ENCODE results near the gene HNRNPD. TPM values are rescaled to one million over a fixed set of nuclear protein-coding genes. Genes with fewer than 3 reads are reported as not detected.

Gene HNRNPD
- total and polyA plus RNA-seq, 2 donors (not counting 3 experiments of a cell fraction or from before 2014, with no cell fraction given), result 91.3 to 363 TPM

- Histone ChIP-seq H4K20me1 (replicated peaks; ENCODE audit: control insufficient read depth, extremely low read depth, insufficient read depth, low read length) (peaks cover 12% of the 10 kb centered on the region), H3K4me3 (replicated peaks in 1 of 3; ENCODE audit: insufficient read depth in 1 of 3, low read depth in 1 of 3, low read length in 3 of 3) (peak overlapping the region in 1 of 3 experiments; percentile 100), H3K9me3 (replicated peaks; ENCODE audit: control insufficient read depth, insufficient read depth, low read length) (no peaks in the 10 kb centered on the region), H3K36me3 (ENCODE audit: control insufficient read depth in 2 of 2, extremely low read depth in 1 of 2, insufficient read depth in 2 of 2, low read length in 2 of 2) (no peaks in the 10 kb centered on the region), H3K27ac (ENCODE audit: insufficient read depth, low read depth, low read length) (no peak overlapping the region), H2AFZ (ENCODE audit: low read depth, low read length) (no peak overlapping the region), H3K4me1 (ENCODE audit: control insufficient read depth, extremely low read depth, insufficient read depth, low read length) (peaks cover 12% of the 10 kb centered on the region), H3K9me1 (replicated peaks; ENCODE audit: control insufficient read depth, extremely low read depth, insufficient read depth, low read length) (no peaks in the 10 kb centered on the region), H3K79me2 (ENCODE audit: control insufficient read depth, insufficient read depth, low read length) (peaks cover 49% of the 10 kb centered on the region), H3K27me3 (ENCODE audit: control insufficient read depth in 2 of 2, insufficient read depth in 2 of 2, low read length in 2 of 2) (no peaks in the 10 kb centered on the region), H3K4me2 (ENCODE audit: insufficient read depth, low read length) (peak overlapping the region; percentile 97), H3K9ac (replicated peaks; ENCODE audit: extremely low read depth, insufficient read depth, low read length) (no peak overlapping the region)
- DNase-seq (ENCODE audit: low read depth, low spot score), result no peak
- FAIRE-seq, result no peak
- CTCF ChIA-PET, result interaction anchor here (0.9 kb wide), 1 partner anchor 53 kb away, joined by 3 read pairs; no protein-coding TSS in a partner anchor
- no TSS peak for BruUV-seq (replicated peaks)
- TF ChIP-seq JUN (IDR thresholded peaks at IDR 0.05; ENCODE audit: borderline replicate concordance, insufficient read depth, insufficient read length, low read depth) (no peak), FOS (IDR thresholded peaks at IDR 0.05; ENCODE audit: borderline replicate concordance, insufficient read depth, low read length) (no peak), MYC (IDR thresholded peaks at IDR 0.05; ENCODE audit: low read depth, low read length) (no peak), POLR2AphosphoS5 (IDR thresholded peaks at IDR 0.05; ENCODE audit: insufficient read depth, low read depth, low read length) (no peak), CTCF (IDR thresholded peaks at IDR 0.05; ENCODE audit: extremely low read depth in 1 of 2, insufficient read depth in 1 of 2, low read depth in 1 of 2, low read length in 2 of 2) (no peak), MAX (IDR thresholded peaks at IDR 0.05; ENCODE audit: insufficient read depth, insufficient read length) (no peak), POLR2A (IDR thresholded peaks at IDR 0.05; ENCODE audit: low read depth, low read length) (no peak), EZH2 (IDR thresholded peaks at IDR 0.05; ENCODE audit: borderline replicate concordance, low read depth, low read length, severe bottlenecking) (no peak), GATA2 (IDR thresholded peaks at IDR 0.05; ENCODE audit: insufficient read depth, insufficient read length, low read depth, low read length) (no peak)
- intact Hi-C loops (cut with micrococcal nuclease), result no loop called here
- POLR2A ChIA-PET, result no interaction called here
- dilution Hi-C loops (cut with MboI; ENCODE audit: extremely low pct_ligation_motif_present, low sequenced_read_pairs), result no loop called here
These were observed 2.3 kb upstream of the HNRNPD start for GRCh38 chr4:82376109-82376508.

All from endothelial cell of umbilical vein (primary cell).